Umbilical cord (tissue), 2 donors: ENCODE measurements around the gene MRNIP. TPM values are rescaled to one million over a fixed set of nuclear protein-coding genes. Genes with fewer than 3 reads are reported as not detected.

Experiments used
- DNase-seq: peaks from one replicate; pipeline ENCODE4 v3.0.0-alpha.2; 2015; ENCODE audit warnings: low spot score
- total RNA-seq: library from RNA; depleted of rRNA; stranded (reverse); fragments of >200 nt; gene quantifications from one replicate; pipeline ENCODE4 v1.2.3, GENCODE V29; 2014; ENCODE audit warnings: low replicate concordance; ENCODE audit not compliant: insufficient read depth

MRNIP gene
- total RNA-seq, 1 donor from 2014 or later = 27.9 TPM

DNA sequence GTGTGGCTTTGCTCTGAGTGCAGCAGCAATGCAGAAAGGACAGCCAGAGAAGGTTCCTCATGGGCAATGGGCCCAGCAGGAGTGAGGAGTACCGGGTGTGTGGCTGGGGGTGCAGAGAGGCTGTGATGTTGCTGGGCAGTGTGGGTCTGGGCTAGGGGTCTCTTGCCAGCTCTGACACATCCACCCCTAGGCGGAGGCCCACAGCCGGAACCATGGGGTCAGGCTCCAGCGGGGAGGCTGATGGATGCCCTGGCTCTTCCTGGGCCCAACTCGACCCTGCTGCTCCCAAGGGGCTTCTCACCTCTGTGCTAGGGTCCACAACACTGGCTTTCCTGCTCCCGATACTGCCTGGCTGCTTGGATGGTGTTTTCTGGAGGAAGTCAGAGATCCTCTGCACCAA, 29.2 kb upstream of the MRNIP start:
- no peak for DNase-seq

GRCh38 chr5:179887095-179887494, 28.5 kb upstream of the MRNIP start:
- DNase-seq = no peak

DNA sequence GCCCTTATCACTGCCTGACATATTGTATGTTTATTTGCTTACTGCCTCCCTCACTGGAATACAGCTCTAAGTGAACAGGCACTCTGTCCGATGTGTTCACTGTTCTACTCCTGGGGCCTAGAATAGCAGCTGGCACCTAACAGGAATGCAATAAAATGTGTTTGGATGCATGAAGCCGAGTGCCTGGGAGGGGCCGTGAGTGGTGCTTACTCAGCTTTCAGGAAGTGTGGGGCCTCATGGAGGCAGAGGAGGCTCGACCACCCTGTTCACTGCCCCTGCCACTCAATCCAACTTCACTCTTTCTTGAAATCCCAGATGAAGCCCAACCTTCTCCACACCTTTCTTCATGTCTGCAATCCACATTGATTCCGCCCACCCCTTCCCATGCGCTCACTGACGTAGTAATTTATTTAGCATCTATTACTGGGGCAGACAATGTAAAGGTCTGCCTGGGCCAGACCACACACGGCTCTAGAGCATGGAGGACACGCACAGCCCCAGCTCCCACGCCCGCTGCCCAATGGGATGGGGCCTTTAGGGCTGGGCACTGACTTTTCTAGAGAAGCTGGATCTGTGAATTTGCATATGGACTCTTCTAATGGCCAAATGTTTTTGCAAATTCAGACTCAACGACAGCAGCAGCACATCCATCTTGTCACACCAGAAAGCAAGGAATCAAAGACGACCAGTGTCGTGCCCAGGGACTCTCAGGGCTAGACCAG, 27.7 kb upstream of the MRNIP start:
- DNase-seq = no peak

DNA sequence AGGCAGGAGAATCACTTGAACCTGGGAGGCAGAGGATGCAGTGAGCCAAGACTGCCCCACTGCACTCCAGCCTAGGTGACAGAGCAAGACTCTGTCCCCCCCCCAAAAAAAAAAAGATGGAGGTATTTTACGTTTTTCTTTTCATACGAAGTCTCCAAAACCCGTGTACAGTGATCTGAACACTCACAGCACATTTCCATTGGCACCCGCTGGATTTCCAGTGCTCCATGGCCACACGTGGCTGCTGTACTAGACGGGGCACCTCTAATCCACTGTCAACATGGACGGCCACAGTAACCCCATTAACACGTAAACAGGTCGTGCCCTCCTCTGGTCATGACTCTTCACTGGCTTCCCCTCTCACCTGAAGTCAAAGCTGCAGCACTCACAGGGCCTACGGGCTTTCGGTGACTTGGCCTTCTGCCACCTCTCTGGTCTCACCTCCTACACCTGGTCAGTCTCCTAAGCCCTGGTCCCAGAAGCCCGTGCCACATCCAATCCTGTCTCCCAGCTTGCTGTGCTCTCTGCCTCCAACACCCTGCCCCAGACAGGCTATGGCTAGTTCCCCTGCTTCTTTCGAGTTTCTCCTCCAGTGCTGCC, 27.0 kb upstream of the MRNIP start:
- DNase-seq = no peak

GRCh38 chr5:179883163-179883562, 24.5 kb upstream of the MRNIP start:
- DNase-seq = no peak

DNA sequence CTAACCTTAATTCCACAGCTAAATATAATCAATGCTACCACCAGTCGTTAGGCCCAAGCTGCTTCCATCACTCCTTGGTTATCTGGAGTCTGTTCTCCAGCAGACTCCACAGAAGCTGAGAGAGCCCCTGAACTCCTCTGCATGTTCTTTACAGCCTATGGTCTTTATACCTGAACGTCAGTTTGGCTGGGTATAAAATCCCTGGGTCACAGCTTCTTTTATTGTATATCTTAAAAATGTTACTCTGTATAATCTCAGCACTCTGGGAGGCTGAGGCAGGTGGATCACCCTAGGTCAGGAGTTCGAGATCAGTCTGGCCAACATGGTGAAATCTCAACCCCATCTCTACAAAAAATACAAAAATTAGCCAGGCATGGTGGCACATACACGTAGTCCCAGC, 23.7 kb upstream of the MRNIP start:
- no peak for DNase-seq

DNA sequence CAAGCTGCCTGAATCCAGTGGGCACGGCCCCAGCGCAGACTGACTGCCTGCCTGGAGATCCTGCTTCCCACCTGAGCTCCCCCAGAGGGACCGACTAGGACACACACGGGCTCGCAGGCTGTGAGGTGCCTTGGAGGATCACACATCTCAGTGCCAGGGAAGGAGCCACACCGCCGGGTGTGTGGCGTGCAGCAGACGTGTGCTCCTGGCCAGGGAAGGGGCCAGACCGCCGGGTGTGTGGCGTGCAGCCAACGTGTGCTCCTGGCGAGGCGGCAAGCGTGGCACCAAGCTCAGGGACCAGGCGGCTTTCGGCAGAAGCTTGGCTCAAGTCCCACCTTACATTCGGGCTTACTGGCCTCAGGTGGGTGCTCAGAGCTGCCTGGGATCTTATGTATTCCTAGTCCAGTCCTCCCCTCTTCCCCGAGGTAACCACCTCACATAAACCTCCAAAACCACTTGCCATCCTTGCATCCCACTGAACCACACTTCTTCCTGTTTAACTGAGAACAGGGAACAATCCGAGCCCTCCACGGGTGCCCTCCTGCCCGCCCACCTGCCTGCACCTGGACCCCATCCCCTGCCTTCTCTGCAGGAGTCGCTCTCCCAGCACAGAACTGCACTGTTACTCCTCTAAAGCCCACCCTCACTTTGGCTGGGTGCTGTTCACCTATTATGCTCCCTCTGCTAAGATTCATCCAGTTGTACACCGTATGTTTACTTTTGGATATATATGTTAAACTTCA, 22.4 kb upstream of the MRNIP start:
- no peak for DNase-seq

DNA sequence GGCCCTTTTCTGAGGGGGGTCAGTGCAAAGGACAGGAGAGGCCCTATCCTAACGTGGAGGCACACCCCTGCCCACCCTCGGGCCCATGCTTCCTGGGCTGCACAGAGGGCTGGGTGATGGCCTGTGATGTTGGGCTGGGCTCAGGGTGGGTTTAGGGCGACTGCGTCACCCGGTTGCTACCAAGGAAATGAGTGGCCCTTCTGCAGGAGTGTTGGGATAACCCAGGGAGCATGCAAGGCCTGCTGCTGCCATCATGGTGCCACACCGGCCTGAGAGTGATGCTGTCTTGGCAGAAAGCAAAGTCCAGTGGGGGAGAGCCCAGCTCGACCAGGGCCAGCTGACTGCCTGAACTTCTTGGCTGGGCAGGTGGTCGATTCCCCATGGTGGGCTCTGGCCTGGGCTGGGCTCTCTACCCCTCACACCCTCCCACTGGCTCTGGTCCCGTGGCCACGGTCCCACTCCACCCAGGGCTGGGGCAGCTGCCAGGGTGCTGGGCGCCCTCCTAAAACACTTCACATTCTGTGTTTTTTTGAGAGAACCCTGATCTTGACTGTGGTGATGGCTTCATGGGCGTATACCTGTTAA, 21.5 kb upstream of the MRNIP start:
- DNase-seq = no peak

GRCh38 chr5:179879690-179880010, 21.0 kb upstream of the MRNIP start:
- no peak for DNase-seq

DNA sequence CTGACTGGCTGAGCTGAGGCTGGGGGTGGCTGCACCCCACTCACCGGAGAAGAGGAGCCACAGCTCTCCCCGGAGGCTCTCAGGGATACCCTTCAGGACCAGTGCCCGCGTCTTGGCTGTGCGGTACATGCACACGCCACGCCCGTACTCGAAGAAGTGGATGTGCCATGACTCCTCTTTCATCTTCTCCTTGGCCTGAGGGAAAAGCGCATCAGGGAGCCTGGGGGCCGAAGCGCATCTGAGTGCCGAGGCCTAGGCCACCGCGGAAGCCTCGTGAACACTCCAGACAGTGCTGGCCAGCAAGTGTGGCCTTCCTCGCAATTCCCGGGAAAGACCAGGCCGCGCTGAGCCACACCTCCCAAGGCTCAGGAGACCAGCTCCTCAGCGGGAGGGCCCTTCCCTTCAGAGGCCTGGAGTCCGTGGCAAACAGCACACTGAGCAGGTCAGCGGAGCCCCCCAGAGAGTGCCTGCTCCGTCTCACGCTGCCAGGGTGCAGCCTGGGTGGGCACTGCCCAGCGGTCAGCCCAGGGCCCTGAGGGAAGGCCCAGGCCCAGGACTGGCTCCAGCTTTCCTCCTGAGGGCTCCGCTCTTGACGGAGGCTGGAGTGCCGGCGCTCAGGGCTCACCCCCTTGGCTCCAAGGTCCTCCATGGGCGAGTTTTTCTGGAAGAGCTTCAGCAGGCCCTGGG, 20.5 kb upstream of the MRNIP start:
- DNase-seq = no peak

DNA sequence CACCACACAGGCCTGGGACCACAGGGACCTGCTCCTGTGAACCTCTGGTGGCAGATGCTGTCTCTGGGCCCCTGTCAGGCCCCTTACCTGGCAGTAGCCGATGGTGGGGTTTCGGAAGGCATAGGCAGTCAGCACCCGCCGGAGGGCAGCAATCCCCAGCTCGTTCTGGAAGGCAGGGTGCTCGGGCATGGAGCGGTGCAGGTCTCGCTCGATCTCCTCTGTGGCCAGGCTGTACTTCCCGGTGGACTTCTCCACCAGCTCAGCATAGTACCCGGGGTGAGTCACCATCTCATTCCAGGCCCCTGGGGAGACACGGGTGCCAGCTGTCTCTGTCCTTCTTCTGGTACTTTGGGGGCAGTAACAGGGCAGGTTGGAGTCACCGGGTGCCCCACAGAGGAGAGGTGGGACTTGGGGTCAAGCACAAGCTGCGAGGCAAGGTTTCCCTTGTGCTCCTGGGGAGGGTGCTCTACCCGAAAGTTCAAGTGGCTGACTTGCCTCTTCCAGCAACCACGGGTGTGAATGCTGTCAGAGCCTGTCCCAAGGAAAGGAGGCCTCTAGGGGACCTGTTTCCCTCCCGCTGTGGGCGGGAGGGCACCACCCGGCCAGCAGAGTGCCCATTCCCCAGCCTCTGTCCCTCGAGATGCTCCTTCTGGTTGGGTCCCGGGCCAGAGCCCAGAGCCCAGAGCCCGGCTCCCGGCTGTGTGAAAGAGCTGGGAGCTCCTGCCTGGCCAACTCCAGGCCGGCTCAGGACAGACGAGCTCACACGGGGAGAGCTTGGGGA, 19.8 kb upstream of the MRNIP start:
- no peak for DNase-seq

- DNase-seq = no peak
Observed at GRCh38 chr5:179876610-179876952, 18.0 kb upstream of the MRNIP start.

GRCh38 chr5:179875741-179876609, 17.4 kb upstream of the MRNIP start:
- DNase-seq = no peak

DNA sequence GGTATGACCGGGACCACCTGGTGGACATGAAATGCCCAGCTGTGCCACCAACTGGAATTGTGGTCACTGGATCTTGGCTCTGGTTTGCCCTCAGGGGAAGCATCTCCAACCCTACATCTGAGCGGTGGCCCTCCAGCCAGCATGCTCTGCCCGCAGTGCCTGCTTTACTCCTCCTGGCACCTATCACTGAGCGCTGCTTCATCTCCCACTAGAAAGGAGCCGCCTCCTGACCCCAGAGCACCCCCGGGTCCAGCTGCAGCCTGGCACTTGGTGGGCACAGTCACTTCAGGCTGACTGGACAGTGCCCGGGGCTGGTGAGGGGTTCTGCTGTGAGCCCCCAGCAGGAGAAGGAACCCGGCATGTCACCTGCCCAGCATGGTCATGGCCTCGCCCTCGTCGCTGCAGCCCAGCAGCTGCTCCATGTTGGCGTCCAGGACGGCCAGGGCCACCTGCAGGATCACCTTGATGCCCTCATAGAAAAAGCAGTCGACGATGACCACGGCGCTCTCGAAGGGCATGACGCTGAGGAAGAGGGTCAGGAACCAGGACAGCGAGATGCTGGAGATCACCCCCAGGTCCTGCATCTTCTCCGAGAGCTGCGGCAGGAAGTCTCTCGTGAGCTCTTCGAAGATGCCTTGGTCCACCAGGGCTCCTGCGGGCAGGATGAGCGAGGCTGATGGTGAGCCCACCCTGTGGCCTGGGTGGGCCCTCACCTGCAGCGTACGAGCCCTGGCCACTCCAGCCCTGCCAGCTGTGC, 16.1 kb upstream of the MRNIP start:
- no peak for DNase-seq

DNA sequence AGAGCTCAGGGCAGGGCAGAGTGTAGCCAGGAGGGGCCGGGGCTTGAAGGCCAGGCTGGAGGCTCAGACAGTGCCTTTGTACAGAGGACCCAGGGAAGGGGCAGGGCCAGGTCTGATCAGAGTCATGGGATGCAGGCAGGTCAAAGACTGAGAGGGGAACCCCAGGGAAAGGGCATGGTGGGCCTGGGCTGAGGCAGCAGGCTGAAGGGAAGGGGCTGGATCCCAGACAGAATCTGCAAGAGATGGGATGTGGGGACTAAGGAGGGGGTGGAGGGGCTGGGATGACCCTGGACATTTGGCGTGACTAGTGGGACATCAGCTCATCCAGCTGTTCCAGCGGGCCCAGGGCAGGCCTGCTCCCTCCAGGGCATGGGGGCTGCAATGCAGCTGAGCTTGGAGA, 15.5 kb upstream of the MRNIP start:
- no peak for DNase-seq

GRCh38 chr5:179873588-179874110, 15.0 kb upstream of the MRNIP start:
- DNase-seq = no peak

- DNase-seq = no peak
Observed at GRCh38 chr5:179872828-179873575, 14.4 kb upstream of the MRNIP start.

GRCh38 chr5:179872055-179872827, 13.6 kb upstream of the MRNIP start:
- DNase-seq = no peak
